Right lobe of liver (tissue), 4 donors: ENCODE measurements around the gene B4GALT6.

Experiments
- CTCF ChIP-seq, 4 donors: fragments of 200-600 bp in 3 of 4; fragments of 450-650 bp in 1 of 4; IDR thresholded peaks; one replicate each; pipeline versions ENCODE4 v1.5.1 to v1.8.0; 2016 to 2022; ENCODE audit warnings: antibody characterized with exemption in 4 of 4, mild to moderate bottlenecking in 2 of 4
- POLR2A ChIP-seq: fragments of 450-650 bp; IDR thresholded peaks from one replicate; pipeline ENCODE4 v1.6.1; 2017; ENCODE audit warnings: antibody characterized with exemption, mild to moderate bottlenecking
- donor health status: DM: no; HTN: no; CAD: no.
- donor health status: DM: no; HTN: no; CAD: no.
- donor health status: DM: no; HTN: yes; CAD: no.

GRCh38 chr18:31666055-31666454 is 18.3 kb downstream of the B4GALT6 start:
- TF ChIP-seq POLR2A = no peak
- TF ChIP-seq CTCF (IDR thresholded peaks at IDR 0.05) = no peak
